HG03045 (cell line): ENCODE measurements around the gene AGBL5.
"Not testable (repeated sequence)": the region's sequence is repeated elsewhere in the genome, so short reads cannot be mapped to it uniquely, and the experiment has no call there.

Experiments
- ATAC-seq: cut with Tn5 transposase; IDR thresholded peaks from one replicate; pipeline ENCODE4 v1.9.1; 2021; ENCODE audit warnings: mild to moderate bottlenecking, moderate library complexity; ENCODE audit not compliant: unreplicated experiment

AGBL5 gene

GRCh38 chr2:27089111-27089954, 37.9 kb downstream of the AGBL5 start:
- no peak for ATAC-seq

- no peak for ATAC-seq
Measured at GRCh38 chr2:27091746-27092695, 40.6 kb downstream of the AGBL5 start.

- no peak for ATAC-seq
Measured at GRCh38 chr2:27092696-27093429, 41.4 kb downstream of the AGBL5 start.

GRCh38 chr2:27093430-27094352, 42.2 kb downstream of the AGBL5 start:
- ATAC-seq: no peak

- ATAC-seq: no peak
Measured at GRCh38 chr2:27094353-27094984, 43.0 kb downstream of the AGBL5 start.

GRCh38 chr2:27095427-27095744, 43.9 kb downstream of the AGBL5 start:
- ATAC-seq: no peak

GRCh38 chr2:27095745-27096651, 44.5 kb downstream of the AGBL5 start:
- no peak for ATAC-seq

- no peak for ATAC-seq
Measured at GRCh38 chr2:27096748-27097297, 45.4 kb downstream of the AGBL5 start.

GRCh38 chr2:27097341-27097740, 45.9 kb downstream of the AGBL5 start:
- ATAC-seq: no peak

GRCh38 chr2:27099334-27099955, 48.0 kb downstream of the AGBL5 start:
- no peak for ATAC-seq

GRCh38 chr2:27100036-27100435, 48.6 kb downstream of the AGBL5 start:
- ATAC-seq: no peak

- ATAC-seq: no peak
Measured at GRCh38 chr2:27102329-27102728, 50.9 kb downstream of the AGBL5 start.

- no peak for ATAC-seq
Measured at GRCh38 chr2:27105981-27106380, 54.5 kb downstream of the AGBL5 start.

- ATAC-seq: no peak
Measured at GRCh38 chr2:27108221-27108620, 56.8 kb downstream of the AGBL5 start.

GRCh38 chr2:27109083-27109482, 57.6 kb downstream of the AGBL5 start:
- no peak for ATAC-seq

GRCh38 chr2:27110603-27111352, 59.3 kb downstream of the AGBL5 start:
- ATAC-seq: not testable (repeated sequence)

GRCh38 chr2:27111392-27112078, 60.1 kb downstream of the AGBL5 start:
- not testable (repeated sequence) for ATAC-seq
